ENCODE measurements around the gene CACNA1F.

The CACNA1F gene

GRCh38 chrX:49257074-49257790 is 24.1 kb upstream of the CACNA1F start:
- no peak for DNase-seq

GRCh38 chrX:49256268-49256995 is 23.3 kb upstream of the CACNA1F start:
- DNase-seq, result no peak

GRCh38 chrX:49254639-49255038 is 21.5 kb upstream of the CACNA1F start:
- no peak for DNase-seq

- no peak for DNase-seq
Measured at GRCh38 chrX:49251325-49251724, 18.2 kb upstream of the CACNA1F start.

GRCh38 chrX:49250578-49250977 is 17.4 kb upstream of the CACNA1F start:
- no peak for DNase-seq

GRCh38 chrX:49250066-49250465 is 16.9 kb upstream of the CACNA1F start:
- no peak for DNase-seq

GRCh38 chrX:49249616-49250015 is 16.5 kb upstream of the CACNA1F start:
- DNase-seq, result no peak

- no peak for DNase-seq
Measured at GRCh38 chrX:49249071-49249470, 15.9 kb upstream of the CACNA1F start.

GRCh38 chrX:49247916-49248811 is 15.0 kb upstream of the CACNA1F start:
- DNase-seq, result no peak

- DNase-seq, result no peak
Measured at GRCh38 chrX:49247346-49247745, 14.2 kb upstream of the CACNA1F start.

- DNase-seq, result no peak
Measured at GRCh38 chrX:49246541-49246940, 13.4 kb upstream of the CACNA1F start.

GRCh38 chrX:49244207-49244606 is 11.1 kb upstream of the CACNA1F start:
- no peak for DNase-seq

GRCh38 chrX:49243166-49243565 is 10.0 kb upstream of the CACNA1F start:
- no peak for DNase-seq

GRCh38 chrX:49242545-49243066 is 9.5 kb upstream of the CACNA1F start:
- no peak for DNase-seq

GRCh38 chrX:49238735-49239134 is 5.6 kb upstream of the CACNA1F start:
- DNase-seq, result no peak

GRCh38 chrX:49237060-49237459 is 3.9 kb upstream of the CACNA1F start:
- DNase-seq, result no peak

- no peak for DNase-seq
Measured at GRCh38 chrX:49233887-49234555, 881 bp upstream of the CACNA1F start.

GRCh38 chrX:49232525-49232924 is 615 bp downstream of the CACNA1F start:
- no peak for DNase-seq

- DNase-seq, result no peak
Measured at GRCh38 chrX:49231333-49232000, 1.7 kb downstream of the CACNA1F start.

GRCh38 chrX:49230500-49231232 is 2.5 kb downstream of the CACNA1F start:
- peak; percentile 31 for DNase-seq

- no peak for DNase-seq
Measured at GRCh38 chrX:49228185-49228584, 5.0 kb downstream of the CACNA1F start.

Data from T-helper 9 cell (primary cell).